ENCODE data around the gene IL17D. TPM values are rescaled to one million over a fixed set of nuclear protein-coding genes. Genes with fewer than 3 reads are reported as not detected.

IL17D gene
- total RNA-seq, 1 experiment from 2014 or later = 2.0 TPM

- ChIA-PET CTCF (no interaction called here), POLR2A (ENCODE audit: low non-redundant PET) (no interaction called here)
- no TSS peak for BruUV-seq (replicated peaks)
- Histone ChIP-seq H3K27me3 (replicated peaks; ENCODE audit: insufficient read depth, low read depth, low read length, poor library complexity) (no peaks in the 10 kb centered on the region), H3K9me3 (ENCODE audit: low read depth, low read length, poor library complexity, severe bottlenecking) (no peaks in the 10 kb centered on the region), H3K36me3 (ENCODE audit: insufficient read depth, low read length, poor library complexity, severe bottlenecking) (no peaks in the 10 kb centered on the region), H3K27ac (ENCODE audit: low read depth, low read length, poor library complexity, severe bottlenecking) (no peak overlapping the region), H3K4me1 (ENCODE audit: insufficient read depth, low read length, poor library complexity, severe bottlenecking) (no peaks in the 10 kb centered on the region), H3K4me3 (ENCODE audit: low read depth, low read length, poor library complexity, severe bottlenecking) (no peak overlapping the region)
- intact Hi-C loops (cut with micrococcal nuclease; ENCODE audit: unreplicated experiment) = no loop called here
- TF ChIP-seq CTCF (conservative IDR thresholded peaks at IDR 0.05; ENCODE audit: low read depth, low read length) (no peak), EZH2 (IDR thresholded peaks at IDR 0.05; ENCODE audit: borderline replicate concordance, low read depth, low read length, poor library complexity, severe bottlenecking) (no peak)
- DNase-seq (ENCODE audit: low spot score) = no peak
These were observed 34.3 kb upstream of the IL17D start for GRCh38 chr13:20669162-20669561.

GRCh38 chr13:20671789-20672188, 31.7 kb upstream of the IL17D start:
- Histone ChIP-seq H3K9me3 (ENCODE audit: low read depth, low read length, poor library complexity, severe bottlenecking) (no peaks in the 10 kb centered on the region), H3K27ac (ENCODE audit: low read depth, low read length, poor library complexity, severe bottlenecking) (no peak overlapping the region), H3K36me3 (ENCODE audit: insufficient read depth, low read length, poor library complexity, severe bottlenecking) (no peaks in the 10 kb centered on the region), H3K4me1 (ENCODE audit: insufficient read depth, low read length, poor library complexity, severe bottlenecking) (no peaks in the 10 kb centered on the region), H3K27me3 (replicated peaks; ENCODE audit: insufficient read depth, low read depth, low read length, poor library complexity) (no peaks in the 10 kb centered on the region), H3K4me3 (ENCODE audit: low read depth, low read length, poor library complexity, severe bottlenecking) (no peak overlapping the region)
- TF ChIP-seq CTCF (conservative IDR thresholded peaks at IDR 0.05; ENCODE audit: low read depth, low read length) (no peak), EZH2 (IDR thresholded peaks at IDR 0.05; ENCODE audit: borderline replicate concordance, low read depth, low read length, poor library complexity, severe bottlenecking) (no peak)
- CTCF ChIA-PET = no interaction called here
- DNase-seq (ENCODE audit: low spot score) = no peak
- BruUV-seq (replicated peaks) = no TSS peak
- intact Hi-C loops (cut with micrococcal nuclease; ENCODE audit: unreplicated experiment) = no loop called here
- POLR2A ChIA-PET (ENCODE audit: low non-redundant PET) = no interaction called here

GRCh38 chr13:20672772-20673171, 30.7 kb upstream of the IL17D start:
- Histone ChIP-seq H3K36me3 (ENCODE audit: insufficient read depth, low read length, poor library complexity, severe bottlenecking) (no peaks in the 10 kb centered on the region), H3K9me3 (ENCODE audit: low read depth, low read length, poor library complexity, severe bottlenecking) (no peaks in the 10 kb centered on the region), H3K27me3 (replicated peaks; ENCODE audit: insufficient read depth, low read depth, low read length, poor library complexity) (no peaks in the 10 kb centered on the region), H3K4me1 (ENCODE audit: insufficient read depth, low read length, poor library complexity, severe bottlenecking) (no peaks in the 10 kb centered on the region), H3K27ac (ENCODE audit: low read depth, low read length, poor library complexity, severe bottlenecking) (no peak overlapping the region), H3K4me3 (ENCODE audit: low read depth, low read length, poor library complexity, severe bottlenecking) (no peak overlapping the region)
- no peak for TF ChIP-seq EZH2 (IDR thresholded peaks at IDR 0.05; ENCODE audit: borderline replicate concordance, low read depth, low read length, poor library complexity, severe bottlenecking)
- TF ChIP-seq CTCF (conservative IDR thresholded peaks at IDR 0.05; ENCODE audit: low read depth, low read length) = no peak
- CTCF ChIA-PET = no interaction called here
- no TSS peak for BruUV-seq (replicated peaks)
- DNase-seq (ENCODE audit: low spot score) = no peak
- intact Hi-C loops (cut with micrococcal nuclease; ENCODE audit: unreplicated experiment) = no loop called here
- POLR2A ChIA-PET (ENCODE audit: low non-redundant PET) = no interaction called here

Data from A673 (cell line).